NB4 (cell line): ENCODE measurements around the gene AKR1B15.

ENCODE experiments used
- MYC ChIP-seq: IDR thresholded peaks from 2 replicates; pipeline ENCODE4 v1.6.1; 2011; ENCODE audit warnings: low read depth, low read length
- POLR2A ChIP-seq: IDR thresholded peaks from 2 replicates; pipeline ENCODE4 v1.6.1; 2011; ENCODE audit warnings: mild to moderate bottlenecking; ENCODE audit not compliant: insufficient read length; ENCODE audit errors: extremely low read depth
- TF ChIP-seq, protein P1 (sequence below): IDR thresholded peaks from one replicate; pipeline ENCODE4 v1.5.1; 2012; ENCODE audit warnings: low read depth, low read length

DNA sequence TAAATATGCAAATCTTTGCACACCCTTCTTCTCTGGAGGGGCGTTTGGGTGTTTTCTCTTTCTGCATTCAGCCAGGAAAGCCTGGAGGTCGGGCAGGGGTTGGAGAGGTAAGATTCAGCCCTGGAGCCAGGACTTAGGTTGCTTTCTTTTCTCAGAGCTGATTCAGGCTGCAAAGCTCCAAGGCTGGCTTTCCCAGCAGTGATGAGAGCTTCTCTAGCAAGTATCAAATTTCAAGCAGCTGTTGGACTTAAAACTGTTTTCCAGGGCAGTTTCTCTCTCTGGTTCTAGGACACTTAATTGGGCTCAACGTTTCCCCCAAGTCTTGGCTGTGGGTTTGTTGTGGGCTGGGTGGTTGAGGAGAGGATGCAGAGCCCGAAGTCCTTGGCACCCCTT, 20.9 kb upstream of the AKR1B15 start:
- TF ChIP-seq, protein P1, sequence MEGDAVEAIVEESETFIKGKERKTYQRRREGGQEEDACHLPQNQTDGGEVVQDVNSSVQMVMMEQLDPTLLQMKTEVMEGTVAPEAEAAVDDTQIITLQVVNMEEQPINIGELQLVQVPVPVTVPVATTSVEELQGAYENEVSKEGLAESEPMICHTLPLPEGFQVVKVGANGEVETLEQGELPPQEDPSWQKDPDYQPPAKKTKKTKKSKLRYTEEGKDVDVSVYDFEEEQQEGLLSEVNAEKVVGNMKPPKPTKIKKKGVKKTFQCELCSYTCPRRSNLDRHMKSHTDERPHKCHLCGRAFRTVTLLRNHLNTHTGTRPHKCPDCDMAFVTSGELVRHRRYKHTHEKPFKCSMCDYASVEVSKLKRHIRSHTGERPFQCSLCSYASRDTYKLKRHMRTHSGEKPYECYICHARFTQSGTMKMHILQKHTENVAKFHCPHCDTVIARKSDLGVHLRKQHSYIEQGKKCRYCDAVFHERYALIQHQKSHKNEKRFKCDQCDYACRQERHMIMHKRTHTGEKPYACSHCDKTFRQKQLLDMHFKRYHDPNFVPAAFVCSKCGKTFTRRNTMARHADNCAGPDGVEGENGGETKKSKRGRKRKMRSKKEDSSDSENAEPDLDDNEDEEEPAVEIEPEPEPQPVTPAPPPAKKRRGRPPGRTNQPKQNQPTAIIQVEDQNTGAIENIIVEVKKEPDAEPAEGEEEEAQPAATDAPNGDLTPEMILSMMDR = no peak
- TF ChIP-seq MYC (no peak), POLR2A (no peak)
